Epithelial cell of prostate (primary cell): ENCODE measurements around the gene PIANP.

ENCODE experiments used
- DNase-seq: peaks from one replicate; pipeline ENCODE4 v3.0.0-alpha.2; 2011; ENCODE audit warnings: low read depth, low spot score
- H3K27ac ChIP-seq: fragments of 450-650 bp; 2 replicates; pipeline ENCODE4 v1.5.1; 2017; ENCODE audit warnings: mild to moderate bottlenecking

Gene PIANP

DNA sequence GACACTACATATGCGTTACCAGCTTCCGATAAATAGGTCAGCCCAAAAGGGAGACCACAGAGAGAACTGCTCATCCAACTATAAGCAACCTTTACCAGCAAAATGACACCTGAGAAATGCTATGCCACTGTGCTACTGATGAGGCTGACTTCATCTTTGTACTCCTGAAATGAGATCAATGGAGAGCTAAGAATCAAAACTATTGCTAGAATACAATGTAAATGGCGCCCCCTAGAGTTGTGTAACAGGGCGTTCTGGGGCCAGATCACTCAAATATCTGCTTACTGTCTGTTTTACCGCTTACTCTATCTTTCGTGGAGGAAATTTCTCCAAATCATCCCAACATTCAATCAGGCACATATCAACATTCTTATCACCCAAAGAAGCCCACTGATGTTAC, 16.0 kb downstream of the PIANP start:
- no peak overlapping the region for H3K27ac ChIP-seq
- DNase-seq = no peak

DNA sequence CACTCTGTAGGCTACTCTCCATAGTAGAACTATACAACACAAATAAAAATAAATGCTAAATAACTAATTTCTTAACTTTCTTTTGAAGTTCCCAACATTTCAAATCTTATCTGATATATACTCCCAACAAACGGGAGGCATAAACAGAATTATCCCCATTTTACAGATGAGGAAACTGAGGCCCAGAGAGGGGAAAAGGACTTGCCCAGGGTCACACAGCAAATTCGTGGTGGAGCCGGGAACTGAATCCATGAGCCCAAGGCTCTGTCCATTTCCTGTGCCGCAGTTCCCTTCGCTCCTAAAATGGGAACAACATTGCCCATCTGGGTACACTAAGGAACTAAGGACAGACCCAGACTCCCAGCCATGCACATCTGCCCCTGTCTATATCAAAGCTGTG, 23.7 kb downstream of the PIANP start:
- no peak overlapping the region for H3K27ac ChIP-seq
- no peak for DNase-seq

DNA sequence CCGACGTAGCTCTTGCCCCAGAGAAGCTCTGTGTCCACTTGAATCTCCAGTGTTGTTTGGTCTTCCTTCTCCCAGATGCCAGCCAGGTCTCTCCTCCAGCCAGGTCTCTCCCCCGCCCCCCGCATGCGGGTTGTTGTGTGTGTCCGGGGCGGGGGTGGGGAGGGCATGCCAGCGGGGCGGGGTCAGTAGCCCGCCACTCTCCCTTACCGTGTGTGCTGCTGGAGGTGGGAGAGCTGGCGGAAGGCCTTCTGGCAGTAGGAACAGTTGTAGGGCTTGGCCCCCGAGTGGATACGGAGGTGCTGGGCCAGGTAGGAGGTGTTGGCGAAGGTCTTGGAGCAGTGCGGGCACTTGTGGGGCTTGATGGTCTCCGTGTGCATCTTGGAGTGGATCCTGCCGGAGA, 28.5 kb downstream of the PIANP start:
- H3K27ac ChIP-seq = no peak overlapping the region
- no peak for DNase-seq

DNA sequence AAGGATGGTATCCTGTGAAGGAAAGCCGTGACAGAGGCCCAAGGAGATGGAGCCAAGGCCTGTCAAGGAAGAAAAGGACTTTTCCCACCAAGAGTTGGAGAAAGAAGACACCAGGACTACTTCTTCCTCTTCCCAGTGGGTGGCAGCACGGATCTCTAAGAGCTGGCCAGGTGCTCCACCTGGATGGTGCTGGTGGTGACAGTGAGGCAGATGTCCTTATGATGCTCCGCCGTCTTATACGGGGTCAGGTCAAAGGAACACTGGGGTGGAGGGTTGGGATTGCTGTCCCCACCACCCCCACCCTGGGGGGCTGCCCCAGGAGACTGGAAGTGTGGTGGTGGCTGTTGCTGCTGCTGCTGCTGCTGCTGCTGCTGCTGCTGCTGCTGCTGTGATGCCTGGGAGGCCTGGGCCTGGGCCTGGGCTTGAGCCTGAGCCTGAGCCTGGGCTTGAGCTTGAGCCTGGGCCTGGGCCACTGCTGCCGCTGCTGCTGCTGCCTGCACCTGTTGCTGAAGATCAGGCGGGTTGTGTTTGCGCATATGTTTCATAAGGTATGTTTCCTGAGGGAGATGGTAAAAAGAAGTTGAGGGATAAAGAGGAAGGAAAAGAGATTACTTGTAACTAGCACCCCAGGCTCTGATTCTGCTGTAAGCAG, 32.9 kb downstream of the PIANP start:
- H3K27ac ChIP-seq = no peak overlapping the region
- DNase-seq = no peak

DNA sequence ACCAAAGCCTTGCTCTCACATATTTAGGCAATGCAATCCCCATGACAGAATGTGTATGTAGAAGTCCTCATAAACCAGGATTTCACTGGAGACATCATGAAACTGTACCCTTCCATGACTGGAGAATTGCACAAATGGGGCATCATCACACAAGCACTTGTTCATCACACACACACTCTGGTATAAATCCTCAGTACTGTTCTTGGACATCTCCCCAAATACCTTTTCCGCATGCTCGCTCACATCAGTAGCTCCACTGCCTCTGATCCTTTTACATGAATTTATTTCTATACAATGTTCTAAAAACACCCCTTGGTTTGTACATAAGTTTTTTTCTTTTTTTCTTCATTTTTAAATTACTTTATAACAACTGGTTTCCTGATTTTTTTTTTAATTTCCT, 34.4 kb downstream of the PIANP start:
- H3K27ac ChIP-seq = no peak overlapping the region
- no peak for DNase-seq

DNA sequence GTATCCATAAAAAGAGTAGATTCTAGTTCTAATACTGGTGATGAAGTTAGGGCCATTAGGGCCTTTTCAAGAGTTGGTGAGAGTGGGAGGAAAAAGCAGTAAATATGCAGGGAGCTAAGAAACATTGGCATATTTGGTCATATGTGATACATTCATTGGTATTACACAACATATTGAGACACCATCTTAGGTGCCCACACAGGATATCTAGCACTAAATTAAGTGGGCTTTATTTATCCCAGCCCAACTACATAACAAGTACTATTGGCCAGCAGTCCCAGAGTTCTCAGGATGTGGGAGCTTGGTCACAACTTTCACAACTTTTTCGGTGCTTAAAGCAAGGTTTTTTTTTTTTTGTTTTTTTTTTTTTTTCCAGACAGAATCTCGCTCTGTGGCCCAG, 35.7 kb downstream of the PIANP start:
- no peak overlapping the region for H3K27ac ChIP-seq
- no peak for DNase-seq

DNA sequence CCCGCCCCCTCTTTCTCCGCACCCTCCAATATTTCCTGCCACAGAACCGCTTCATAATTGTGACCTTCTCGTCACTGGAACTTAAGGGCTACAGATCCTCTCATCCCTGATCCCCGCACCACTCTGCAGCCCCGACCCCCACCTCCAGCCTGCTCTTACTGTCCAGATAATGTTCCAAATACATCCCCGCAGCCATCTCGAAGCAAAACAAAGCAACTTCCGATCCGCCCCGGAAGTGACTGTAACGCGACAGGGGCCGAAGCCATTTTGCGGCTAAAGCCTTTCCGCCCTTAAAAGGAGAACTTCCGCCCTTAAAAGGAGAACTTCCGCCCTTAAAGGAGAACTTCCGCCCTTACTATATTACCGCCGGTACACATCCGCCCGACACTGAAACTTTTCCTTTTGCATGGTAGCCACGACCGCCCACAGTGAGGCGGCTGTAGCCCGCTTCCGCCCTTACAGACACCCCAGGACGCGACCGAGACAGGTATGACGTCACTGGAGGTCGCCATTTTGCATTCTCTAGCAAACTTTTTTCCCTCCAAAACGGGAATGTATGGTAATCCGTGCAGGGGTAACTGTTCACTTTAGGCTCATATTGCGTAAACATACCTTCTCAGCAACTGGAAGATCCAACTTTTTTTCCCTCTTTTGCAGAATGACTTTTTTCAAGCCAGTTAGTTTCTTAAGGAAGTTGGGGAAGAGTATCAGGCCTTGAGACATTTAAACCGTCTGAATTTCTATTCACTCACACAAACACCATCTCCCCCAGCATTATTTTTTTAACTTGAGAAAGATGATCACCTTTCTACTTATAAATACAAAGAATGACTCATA, 37.5 kb downstream of the PIANP start, which contains the start of gene ING4:
Gene ING4, minus strand, starts transcription at position 214 of the 837 bp plus-strand sequence. Its CDS starts 18 bp downstream, at position 196.
- peak within 1 kb of the TSS; percentile 45 for H3K27ac ChIP-seq
- DNase-seq = peak; percentile 98

DNA sequence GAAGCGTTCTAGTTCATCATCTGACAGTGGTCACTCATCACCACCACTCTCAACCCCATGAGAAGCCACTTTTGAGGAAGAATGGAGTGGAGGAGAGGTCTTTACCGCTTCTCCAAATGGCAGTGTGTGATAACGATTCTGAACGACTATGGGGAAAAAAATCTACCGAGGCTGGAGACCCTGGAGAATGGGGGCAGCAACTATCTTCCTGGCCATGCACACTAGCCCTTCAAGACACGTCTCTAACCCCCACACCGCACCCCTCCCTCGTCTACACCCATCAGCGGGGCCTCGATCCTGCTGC, 38.1 kb downstream of the PIANP start:
- peak overlapping the region; percentile 45 for H3K27ac ChIP-seq
- DNase-seq = no peak

DNA sequence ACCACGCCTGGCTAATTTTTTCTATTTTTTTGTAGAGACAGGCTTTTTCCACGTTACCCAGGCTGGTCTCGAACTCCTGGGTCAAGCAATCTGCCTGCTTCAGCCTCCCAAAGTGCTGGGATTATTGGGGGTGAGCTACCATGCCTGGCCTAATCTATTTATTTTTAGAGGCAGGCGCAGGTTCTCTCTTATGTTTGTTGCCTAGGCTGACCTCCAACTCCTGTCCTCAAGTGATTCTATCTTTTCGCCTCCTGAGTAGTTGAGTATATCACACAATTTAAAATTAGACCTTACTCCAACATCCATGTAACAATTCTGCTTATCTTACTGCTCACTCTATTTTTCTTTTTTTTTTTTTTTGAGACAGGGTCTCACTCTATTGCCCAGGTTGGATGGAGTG, 46.6 kb downstream of the PIANP start:
- DNase-seq = no peak
- no peak overlapping the region for H3K27ac ChIP-seq

DNA sequence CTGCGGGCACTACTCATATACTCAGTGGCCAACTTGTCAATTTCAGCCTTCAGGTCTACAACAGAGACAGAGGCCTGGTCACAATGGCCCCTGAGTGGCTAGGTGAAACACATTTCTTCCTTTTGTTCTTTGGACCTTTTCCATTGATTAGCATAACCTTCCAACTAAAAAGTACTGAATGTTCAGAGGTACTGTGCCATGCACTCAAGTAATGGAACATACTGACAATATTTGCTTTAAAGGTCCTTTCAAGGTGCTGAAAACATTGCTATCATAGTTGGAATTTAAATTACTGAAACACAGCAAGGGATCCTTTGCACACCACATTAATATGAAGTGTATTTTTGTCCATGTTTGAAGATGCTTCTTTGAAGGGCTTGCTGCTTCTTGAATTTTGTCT, 47.3 kb downstream of the PIANP start:
- no peak overlapping the region for H3K27ac ChIP-seq
- no peak for DNase-seq

DNA sequence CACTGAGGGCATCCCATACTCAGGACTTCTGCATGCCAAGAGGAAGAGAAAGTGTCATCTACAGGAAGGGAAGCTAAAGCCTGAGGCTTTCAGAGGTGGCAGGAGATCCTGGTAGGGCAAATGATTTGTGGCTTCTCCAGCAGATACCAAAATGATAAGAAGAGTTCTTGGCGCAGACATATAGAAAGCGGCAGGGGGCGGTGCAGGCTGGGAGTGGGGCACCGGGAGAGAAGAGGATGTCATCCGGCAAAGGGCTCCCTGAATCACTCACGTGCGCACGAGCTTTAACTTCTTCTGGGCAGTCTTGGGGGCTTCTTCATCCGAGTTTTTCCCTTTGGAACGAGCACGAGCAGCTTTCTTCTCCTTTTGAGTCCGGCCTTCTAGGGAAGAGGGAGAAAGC, 48.2 kb downstream of the PIANP start:
- DNase-seq = no peak
- H3K27ac ChIP-seq = no peak overlapping the region

DNA sequence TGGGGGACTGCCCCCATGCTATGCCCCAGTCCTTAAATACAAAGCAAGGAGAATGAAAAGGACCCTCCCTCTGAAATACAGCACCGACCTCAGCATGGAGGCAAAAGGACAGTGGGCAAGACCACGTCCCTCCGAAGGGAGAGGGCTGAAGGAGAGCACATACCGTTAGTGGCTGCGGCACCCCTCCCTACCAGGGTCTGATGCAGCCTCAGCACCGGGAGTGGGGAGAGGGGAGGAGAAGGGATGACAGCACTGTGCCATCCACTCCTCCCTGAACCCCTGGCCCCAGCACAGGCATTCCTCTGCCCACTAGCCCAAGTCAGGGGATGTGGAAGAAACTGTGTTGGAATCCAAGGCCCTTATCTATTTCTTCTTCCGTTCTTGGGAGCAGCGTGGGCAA, 49.8 kb downstream of the PIANP start:
- H3K27ac ChIP-seq = no peak overlapping the region

DNA sequence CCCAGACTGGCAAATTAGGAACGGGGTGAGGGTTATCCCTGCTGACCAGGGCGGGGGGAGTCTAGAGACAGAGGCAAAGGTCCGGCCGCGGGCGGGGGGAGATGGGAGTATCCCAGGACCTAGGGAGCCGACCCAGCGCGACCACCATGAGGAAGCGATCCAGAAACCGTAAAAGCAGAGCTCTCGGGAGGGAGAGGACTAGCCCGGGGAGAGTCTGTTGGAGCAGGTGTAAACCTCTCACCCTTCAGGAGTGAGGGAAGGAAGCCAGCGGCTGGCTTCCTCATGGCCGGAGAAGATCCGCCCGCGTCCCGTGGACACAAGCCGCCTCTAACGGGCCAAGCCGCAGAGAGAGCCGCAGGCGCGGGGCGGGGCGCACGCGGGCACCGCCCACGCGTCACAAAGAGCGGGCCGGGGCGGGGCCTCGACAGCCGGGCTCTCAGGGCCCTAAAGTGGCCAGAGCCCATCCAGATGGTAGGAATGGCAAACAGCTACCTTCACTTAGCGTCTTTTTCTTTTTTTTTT, 53.5 kb downstream of the PIANP start, which contains the start of gene ACRBP:
Gene ACRBP, minus strand, starts transcription at position 350 of the 522 bp plus-strand sequence. Its CDS starts 66 bp downstream, at position 284.
- no peak for DNase-seq
- no peak within 1 kb of the TSS for H3K27ac ChIP-seq

More for the DNA sequence above, 49.8 kb downstream of the PIANP start:
- no peak for DNase-seq

DNA sequence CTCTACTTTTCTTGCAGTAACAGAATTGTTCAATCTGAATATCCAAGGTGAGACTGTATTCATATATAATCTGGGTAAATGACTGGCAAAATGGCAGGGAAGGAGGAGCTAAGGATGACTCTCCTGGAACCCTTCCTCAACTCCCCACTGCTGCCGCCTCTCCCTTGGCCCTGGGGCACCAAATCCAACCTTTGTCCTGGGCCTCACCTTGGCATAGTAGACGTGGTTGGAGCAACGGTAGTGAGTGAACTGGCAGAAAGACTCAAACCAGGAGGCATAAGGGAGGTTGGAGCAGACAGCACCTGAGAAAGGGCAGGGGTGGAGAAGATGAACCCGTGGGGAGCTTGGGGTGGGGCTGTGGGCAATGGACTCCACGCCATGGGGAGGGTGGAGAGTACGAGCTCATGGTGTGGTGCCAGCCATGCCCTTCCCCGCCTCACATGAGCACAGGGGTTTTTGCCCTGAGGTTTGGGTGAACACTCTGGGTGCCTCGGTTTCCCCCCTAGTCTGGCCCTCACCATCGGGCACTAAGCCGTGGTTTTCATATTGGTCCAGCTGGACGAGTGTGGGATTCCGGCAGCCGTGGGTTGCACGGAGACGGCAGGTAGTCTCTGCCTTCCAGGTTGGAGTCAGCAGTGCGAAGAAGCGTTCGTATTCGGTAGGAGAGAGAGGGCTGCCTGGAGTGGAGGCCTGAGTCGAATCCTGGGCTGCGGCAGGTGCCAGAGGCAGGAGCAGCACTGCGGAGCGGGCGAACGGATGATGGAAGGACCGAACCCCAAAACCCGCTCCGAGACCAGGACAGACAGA, 54.1 kb downstream of the PIANP start:
- DNase-seq = no peak

DNA sequence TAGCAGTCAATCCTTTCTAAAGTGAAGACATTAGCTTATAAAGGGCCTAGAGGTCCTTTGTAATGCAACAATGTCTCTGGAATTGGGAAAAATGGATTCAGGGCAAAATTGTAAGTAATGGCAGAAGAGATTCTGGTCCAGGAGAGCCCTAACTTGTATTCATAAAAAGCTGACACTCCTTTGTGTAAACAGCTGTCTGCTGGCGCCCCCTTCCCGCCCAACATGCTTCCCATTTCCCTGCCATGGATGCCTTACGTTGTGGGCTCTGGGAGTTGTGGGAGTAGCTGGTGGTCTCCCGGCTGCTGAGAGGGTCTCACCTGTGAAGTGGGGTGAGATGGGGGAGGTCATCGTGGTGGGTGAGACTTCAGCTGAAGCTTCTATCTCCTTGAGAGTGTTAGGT, 55.7 kb downstream of the PIANP start:
- no peak for DNase-seq
- no peak overlapping the region for H3K27ac ChIP-seq

More for the DNA sequence above, 54.1 kb downstream of the PIANP start:
- no peak overlapping the region for H3K27ac ChIP-seq

DNA sequence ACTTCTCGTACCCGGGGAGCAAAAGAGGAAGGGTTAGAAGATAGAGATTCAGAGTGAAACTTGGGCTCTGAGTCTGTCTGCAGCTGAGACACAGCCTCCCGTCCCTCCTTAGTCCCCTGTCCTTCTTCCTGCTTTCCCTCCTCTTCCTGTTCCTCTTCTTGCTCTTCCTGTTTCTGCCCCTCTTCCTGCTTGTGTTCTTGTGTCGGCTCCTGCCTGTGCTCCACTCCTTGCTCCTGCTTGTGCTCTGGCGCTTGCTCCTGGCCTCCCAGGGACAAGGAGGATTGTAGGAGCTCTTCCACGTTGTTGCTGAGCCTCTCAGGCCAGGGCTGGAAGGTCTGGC, 56.4 kb downstream of the PIANP start:
- DNase-seq = no peak
- H3K27ac ChIP-seq = no peak overlapping the region
